HuH-7 (cell line): ENCODE results near the gene MED12L.
A peak's percentile ranks its signal among the peaks of the same experiment; 100 is the strongest.
"Not testable (repeated sequence)": the region's sequence is repeated elsewhere in the genome, so short reads cannot be mapped to it uniquely, and the experiment has no call there.

Experiments
- DNase-seq: peaks from one replicate; pipeline ENCODE4 v3.0.0; 2011; ENCODE audit warnings: low spot score

Gene MED12L, protein sequence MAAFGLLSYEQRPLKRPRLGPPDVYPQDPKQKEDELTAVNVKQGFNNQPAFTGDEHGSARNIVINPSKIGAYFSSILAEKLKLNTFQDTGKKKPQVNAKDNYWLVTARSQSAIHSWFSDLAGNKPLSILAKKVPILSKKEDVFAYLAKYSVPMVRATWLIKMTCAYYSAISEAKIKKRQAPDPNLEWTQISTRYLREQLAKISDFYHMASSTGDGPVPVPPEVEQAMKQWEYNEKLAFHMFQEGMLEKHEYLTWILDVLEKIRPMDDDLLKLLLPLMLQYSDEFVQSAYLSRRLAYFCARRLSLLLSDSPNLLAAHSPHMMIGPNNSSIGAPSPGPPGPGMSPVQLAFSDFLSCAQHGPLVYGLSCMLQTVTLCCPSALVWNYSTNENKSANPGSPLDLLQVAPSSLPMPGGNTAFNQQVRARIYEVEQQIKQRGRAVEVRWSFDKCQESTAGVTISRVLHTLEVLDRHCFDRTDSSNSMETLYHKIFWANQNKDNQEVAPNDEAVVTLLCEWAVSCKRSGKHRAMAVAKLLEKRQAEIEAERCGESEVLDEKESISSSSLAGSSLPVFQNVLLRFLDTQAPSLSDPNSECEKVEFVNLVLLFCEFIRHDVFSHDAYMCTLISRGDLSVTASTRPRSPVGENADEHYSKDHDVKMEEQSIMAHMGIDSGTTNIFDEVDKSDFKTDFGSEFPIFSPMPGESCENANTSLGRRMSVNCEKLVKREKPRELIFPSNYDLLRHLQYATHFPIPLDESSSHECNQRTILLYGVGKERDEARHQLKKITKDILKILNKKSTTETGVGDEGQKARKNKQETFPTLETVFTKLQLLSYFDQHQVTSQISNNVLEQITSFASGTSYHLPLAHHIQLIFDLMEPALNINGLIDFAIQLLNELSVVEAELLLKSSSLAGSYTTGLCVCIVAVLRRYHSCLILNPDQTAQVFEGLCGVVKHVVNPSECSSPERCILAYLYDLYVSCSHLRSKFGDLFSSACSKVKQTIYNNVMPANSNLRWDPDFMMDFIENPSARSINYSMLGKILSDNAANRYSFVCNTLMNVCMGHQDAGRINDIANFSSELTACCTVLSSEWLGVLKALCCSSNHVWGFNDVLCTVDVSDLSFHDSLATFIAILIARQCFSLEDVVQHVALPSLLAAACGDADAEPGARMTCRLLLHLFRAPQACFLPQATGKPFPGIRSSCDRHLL (N-terminal part only)

DNA sequence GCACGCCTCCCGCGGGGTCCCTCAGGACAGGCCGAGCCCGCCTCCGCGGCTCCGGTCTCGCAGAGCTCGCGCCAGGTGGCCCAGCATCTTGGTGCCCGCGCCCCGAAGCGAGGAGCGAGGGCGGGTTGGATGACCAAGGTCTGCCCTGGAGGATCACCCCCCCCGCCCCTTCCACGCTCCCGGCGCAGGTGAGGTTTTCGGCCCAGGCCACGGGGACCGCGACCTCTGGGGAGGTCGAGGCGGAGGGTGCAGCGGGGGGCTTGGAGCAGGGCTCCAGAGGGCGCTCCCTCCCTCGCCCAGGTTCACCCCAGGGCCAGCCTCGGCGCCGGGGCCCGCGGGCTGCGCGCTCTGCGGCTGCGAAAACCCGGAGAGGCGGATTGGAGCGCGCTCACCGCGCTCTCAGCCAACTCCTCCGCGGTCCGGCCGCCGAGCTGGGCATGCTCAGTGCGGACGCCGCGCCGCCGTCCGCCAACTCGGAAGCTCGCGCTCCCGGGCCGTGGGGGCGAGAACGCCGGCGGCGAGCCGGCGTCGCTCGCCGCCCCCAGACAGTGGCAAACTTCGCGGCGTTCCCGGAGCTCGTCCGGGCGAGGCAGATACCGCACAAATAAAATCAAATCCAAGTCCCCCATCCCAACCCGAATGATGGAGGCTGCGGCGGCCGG, at the start of gene MED12L:
MED12L (plus strand) TSS at position 438 of the 662 bp plus-strand sequence. CDS start 1,263 bp downstream, outside the sequence.
- peak; percentile 84 for DNase-seq

DNA sequence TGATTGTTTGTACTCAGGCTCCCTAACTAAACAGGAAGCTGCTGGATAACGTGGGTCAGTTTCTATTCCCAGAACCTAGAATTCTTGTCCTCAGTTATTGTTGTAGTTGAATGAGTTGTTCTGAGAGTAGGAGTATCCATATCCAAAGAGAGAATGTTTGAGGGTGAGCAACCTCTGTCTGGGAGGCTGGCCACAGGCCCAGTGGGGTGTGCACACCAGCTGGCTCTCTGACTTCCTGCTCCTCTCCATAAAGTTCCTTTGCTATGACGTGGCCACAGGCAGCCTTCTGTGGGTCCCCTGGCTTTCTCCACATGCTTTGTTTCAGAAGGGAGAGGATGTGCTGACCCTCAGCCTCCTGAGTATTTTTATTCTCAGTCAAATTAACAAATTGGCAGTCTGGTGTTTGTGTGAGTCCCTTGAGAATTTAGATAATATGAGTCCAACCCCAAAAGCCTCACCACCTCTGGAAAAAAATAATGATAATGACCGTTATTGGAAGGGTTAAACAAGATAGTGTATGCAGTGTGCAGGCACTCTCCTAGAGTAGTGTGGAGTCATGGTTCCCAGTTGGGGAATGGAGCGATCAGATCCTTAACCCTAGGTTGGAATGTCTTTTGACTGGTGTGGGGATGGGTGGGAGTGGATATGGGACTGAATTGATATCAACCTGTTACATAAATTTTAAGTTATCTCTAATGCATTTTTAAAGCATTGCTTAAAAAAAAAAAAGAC, 47.6 kb upstream of the MED12L start:
- DNase-seq = no peak

DNA sequence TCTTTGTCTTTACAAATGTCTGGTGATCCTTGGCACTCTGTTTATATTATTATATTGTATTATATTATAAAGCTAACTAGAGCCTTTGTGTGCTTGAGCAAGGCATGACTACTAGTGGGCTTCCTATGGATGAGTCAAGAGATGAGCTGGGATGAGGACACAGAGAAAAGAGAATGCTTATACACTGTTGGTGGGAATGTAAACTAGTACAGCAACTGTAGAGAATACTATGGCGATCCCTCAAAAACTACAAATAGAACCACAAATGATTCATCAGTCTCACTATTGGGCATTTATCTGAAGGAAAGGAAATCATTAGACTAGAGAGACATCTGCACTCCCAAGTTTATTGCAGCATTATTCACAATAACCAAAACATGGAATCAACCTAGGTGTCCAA, 40.8 kb upstream of the MED12L start:
- no peak for DNase-seq

GRCh38 chr3:151047636-151048035, 37.8 kb upstream of the MED12L start:
- DNase-seq = peak; percentile 8

DNA sequence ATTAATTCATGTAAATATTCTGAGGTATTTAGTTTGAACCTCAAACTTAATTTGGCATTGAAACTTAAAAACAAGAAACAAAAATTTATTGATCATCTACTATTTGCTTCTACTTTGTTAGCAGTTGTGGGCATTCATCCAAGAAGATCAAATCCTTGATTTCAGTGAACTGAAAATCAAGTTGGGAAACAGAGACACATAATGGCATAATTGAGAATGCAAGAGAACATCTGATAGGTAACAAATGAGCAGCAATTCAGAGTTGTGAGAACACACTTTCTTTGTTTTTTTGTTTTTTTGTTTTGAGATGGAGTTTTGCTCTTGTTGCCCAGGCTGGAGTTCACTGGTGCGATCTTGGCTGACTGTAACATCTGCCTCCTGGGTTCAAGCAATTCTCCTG, 33.9 kb upstream of the MED12L start:
- DNase-seq = no peak

- no peak for DNase-seq
These were observed 33.1 kb upstream of the MED12L start for GRCh38 chr3:151052346-151052745.

DNA sequence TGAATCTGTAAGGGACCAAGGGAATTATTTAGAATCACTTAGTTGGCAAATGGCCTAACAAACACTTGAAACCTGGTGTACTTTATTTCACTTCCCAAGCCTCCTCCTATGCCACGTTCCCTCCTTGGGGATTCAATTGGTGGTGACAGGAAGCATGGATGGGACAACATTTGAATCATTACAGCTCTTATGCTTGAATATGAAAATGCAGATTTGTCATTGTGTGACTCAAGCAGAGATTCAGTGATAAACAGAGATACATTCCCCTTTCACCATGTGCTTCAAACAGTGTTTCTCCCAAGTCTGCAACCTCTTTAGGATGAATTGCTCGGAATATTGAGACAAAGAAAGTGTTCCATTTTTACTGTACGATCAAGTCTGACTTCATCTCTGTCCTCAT, 32.7 kb upstream of the MED12L start:
- DNase-seq = no peak

DNA sequence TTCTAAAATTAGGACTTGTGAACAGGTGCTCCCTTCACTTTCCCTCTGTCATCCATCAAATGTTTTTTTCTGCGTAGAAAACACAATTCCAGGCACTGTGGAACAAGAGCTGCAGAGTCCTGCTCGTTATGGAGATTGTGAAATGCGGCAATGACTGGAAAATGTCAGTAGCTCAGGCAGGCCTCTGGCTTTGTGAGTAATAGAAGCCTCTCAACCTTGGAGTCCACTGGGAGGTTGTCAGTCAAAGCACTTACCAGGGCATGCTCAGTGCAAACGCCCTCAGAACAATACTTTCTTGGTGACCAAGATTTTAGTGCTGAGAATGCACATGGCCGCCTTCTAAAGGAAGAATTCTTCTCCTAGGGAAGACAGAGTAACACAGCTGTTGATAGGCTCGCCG, 26.7 kb upstream of the MED12L start:
- DNase-seq = no peak

DNA sequence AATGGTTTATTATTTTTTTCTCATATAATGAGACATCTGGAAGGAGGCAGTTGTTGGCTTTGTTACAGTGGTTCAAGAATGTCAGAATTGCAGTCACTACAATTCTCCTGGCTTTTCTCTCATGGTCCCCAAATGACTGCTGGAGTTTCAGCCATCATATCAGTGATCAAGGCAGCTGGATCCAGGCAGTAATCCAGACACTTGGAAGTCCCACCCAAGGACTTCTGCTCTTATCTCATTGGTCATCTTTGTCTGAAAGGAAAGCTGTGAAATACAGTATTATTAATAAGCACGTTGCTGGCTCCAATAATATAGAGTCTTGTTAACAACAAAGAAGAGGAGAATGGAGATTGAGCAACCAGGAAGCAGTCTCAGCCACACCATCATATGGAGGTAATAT, 22.9 kb upstream of the MED12L start:
- no peak for DNase-seq

DNA sequence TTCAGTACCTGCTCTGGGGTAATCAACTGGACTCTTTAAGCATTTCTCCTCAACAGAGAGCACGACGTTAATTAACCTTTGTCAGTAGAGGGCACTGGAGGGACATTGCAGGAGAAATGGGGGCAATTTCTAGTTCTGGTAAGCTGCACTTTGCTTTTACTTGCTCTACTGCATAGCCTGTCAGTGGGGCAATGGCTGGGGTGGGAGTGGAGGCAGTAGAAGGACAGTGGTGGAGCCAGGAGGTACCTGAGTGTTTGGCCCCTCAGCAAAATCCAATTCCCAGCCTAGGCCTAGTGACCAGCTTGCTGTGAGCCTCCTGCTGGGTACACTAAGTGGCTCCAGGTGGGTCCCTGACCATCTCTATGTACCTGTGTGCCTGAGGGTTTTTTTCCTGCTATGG, 18.3 kb upstream of the MED12L start:
- DNase-seq = no peak

DNA sequence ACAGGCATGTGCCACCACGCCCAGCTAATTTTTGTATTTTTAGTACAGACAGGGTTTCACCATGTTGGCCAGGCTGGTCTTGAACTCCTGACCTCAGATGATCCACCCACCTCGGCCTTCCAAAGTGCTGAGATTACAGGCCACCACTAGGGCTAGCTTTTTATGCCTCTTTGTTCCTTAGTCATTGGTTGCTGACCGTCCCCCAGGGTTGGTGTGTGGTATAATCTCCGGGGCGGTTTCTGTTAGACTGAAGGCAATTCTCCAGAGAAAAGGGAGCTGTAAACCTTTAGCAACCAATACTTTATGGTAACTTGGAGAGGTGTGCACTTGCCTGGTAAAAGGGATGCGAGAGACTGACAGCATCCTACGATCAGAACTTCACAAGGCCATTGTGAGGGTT, 12.6 kb upstream of the MED12L start:
- not testable (repeated sequence) for DNase-seq

DNA sequence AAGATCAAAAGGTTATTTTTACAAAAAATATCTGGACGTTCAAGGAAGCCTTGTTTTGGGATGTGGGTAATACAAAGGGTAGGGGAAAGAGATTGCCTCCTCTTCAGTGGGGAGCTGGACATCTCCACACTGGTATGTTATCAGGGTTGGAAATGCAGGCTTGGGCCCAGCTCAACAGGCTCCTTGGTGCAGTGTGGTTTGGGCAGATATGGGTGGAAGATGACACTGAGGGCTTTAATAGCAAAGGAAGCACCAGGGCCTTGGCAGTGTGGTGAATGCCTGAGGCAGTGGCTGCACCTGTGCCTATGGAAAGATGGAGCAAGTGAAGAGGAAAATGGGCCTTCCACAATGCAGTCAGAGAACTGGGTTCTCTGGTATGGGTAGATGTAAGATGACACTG, 11.2 kb upstream of the MED12L start:
- DNase-seq = no peak

GRCh38 chr3:151075869-151076562, 9.4 kb upstream of the MED12L start:
- no peak for DNase-seq

DNA sequence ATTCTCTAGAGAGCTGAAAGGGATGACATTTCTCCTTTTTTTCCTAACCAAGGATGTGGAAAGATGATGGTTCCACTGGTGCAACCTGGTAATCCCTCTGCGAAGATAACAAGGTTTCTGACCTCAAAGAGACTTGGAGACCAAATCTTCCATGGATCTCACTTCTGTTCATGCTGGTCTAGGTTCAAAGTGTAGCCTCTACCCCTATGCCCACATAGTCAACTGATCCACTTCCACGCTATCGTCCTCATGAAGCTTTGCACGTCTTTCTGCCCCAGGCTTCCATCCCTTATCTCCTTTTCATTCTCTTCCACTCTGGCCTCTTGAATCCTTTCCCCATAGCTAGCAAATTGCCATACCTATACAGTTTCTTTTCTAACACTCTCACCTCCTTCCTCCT, 8.8 kb upstream of the MED12L start:
- no peak for DNase-seq

DNA sequence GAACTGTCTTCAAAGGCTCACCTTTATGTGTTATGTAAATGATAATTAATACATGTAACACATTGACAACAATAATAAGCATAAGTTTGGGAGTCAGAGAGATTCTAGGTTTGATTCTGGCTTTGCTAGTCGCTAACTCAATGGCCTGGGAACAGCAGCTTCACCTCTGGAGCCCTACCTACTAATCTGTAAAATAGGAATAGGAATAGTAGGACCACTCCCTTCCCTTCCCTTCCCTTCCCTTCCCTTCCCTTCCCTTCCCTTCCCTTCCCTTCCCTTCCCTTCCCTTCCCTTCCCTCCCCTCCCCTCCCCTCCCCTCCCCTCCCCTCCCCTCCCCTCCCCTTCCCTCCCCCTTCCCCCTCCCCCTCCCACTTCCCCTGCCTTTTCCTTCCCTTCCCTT, 4.4 kb upstream of the MED12L start:
- not testable (repeated sequence) for DNase-seq

DNA sequence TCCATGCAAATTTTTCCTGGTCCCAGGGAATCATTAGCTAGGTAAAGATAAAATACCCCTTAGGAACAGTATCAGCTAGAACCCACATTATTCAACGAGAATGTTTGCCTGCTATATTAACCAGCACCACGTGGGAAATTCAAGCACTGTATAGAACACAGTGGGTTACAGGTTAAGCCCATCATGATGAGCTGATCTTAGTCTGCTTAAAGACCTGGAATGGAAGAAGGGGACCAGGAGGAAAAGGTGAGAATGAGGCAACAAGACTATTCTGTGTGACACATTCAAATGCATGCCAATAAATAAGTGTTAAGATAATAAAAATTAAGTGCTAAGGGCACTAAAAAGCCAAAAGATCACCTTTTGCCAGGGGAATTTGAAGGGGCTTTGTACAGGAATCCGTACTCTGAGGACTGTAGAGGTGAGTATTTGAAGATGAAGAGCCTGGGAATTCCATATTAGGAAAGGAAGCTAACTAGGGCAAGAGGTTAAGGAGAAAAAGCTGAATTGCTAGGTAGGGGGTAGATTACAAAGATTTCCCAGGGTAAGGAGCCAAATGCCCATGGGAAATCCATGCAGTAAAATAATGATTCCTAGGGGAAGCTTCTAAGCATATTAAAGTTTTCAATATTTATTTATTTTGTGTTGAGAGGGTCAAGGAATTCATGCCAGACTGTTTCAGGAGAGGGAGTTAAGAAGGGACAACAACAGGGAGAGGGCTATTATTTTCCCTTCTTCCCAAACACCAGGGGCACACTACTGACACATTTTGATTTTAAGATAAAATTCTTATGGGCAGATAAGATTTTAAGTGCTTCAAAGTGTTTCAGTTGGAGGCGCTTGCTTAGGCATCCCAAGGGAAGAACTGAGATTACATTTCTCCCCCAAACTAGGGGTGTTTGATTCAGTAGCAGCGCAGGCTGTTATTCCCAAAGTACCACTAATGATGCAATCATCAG, 2.3 kb upstream of the MED12L start:
- no peak for DNase-seq

DNA sequence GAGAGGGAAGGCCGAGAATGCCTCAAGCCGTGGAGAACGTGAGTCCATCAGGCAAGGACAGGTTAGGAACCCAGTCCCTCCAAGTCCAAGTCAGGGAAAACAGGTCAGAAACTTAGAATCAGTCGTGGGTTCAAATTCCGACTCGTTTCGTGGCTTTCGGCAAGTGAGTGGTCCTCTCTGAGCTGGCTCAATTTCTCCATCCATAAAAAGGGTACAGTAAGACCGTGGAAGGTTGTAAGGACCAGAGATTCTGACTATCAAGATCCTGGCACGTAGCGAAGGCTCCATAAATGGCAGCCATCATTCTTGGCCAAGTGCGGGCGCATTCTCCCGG, 604 bp upstream of the MED12L start:
- no peak for DNase-seq

- DNase-seq = peak; percentile 46
These were observed 522 bp downstream of the MED12L start for GRCh38 chr3:151085889-151086483.
